T-helper 22 cell (primary cell): ENCODE data around the gene HACD4.
A peak's percentile ranks its signal among the peaks of the same experiment; 100 is the strongest.

ENCODE experiments used
- DNase-seq: peaks from one replicate; pipeline ENCODE4 v3.0.0-alpha.2; 2020; ENCODE audit warnings: low read depth

HACD4 gene

GRCh38 chr9:21031091-21031807 is at the start of gene HACD4:
HACD4 (minus strand) TSS chr9:21031640; CDS start chr9:21031590, 50 bp downstream.
- DNase-seq, result peak; percentile 53

GRCh38 chr9:21080793-21081192 is 49.4 kb upstream of the HACD4 start:
- no peak for DNase-seq

GRCh38 chr9:21078702-21079101 is 47.3 kb upstream of the HACD4 start:
- DNase-seq, result no peak

GRCh38 chr9:21077781-21078180 is 46.3 kb upstream of the HACD4 start, which contains the start of gene IFNB1:
IFNB1 (minus strand) TSS chr9:21077942; CDS start chr9:21077869, 73 bp downstream.
- no peak for DNase-seq

- no peak for DNase-seq
Observed at GRCh38 chr9:21075484-21075883, 44.0 kb upstream of the HACD4 start.

GRCh38 chr9:21070906-21071305 is 39.5 kb upstream of the HACD4 start:
- no peak for DNase-seq

- DNase-seq, result no peak
Observed at GRCh38 chr9:21070171-21070571, 38.7 kb upstream of the HACD4 start.

- DNase-seq, result no peak
Observed at GRCh38 chr9:21060919-21061561, 29.6 kb upstream of the HACD4 start.

GRCh38 chr9:21056931-21057330 is 25.5 kb upstream of the HACD4 start:
- DNase-seq, result no peak

GRCh38 chr9:21053851-21054250 is 22.4 kb upstream of the HACD4 start:
- no peak for DNase-seq

GRCh38 chr9:21047281-21047691 is 15.8 kb upstream of the HACD4 start:
- DNase-seq, result no peak

- DNase-seq, result no peak
Observed at GRCh38 chr9:21043841-21044240, 12.4 kb upstream of the HACD4 start.

GRCh38 chr9:21042466-21042865 is 11.0 kb upstream of the HACD4 start:
- no peak for DNase-seq

GRCh38 chr9:21039302-21039701 is 7.9 kb upstream of the HACD4 start:
- no peak for DNase-seq

GRCh38 chr9:21037278-21037677 is 5.8 kb upstream of the HACD4 start:
- DNase-seq, result no peak

GRCh38 chr9:21031808-21032183 is 356 bp upstream of the HACD4 start:
- no peak for DNase-seq

- no peak for DNase-seq
Observed at GRCh38 chr9:21030389-21031035, 928 bp downstream of the HACD4 start.

GRCh38 chr9:21029661-21030060 is 1.8 kb downstream of the HACD4 start:
- no peak for DNase-seq

- no peak for DNase-seq
Observed at GRCh38 chr9:21028466-21028865, 3.0 kb downstream of the HACD4 start.

GRCh38 chr9:21027295-21027694 is 4.1 kb downstream of the HACD4 start:
- no peak for DNase-seq

GRCh38 chr9:21023861-21024260 is 7.6 kb downstream of the HACD4 start:
- DNase-seq, result no peak

GRCh38 chr9:21018177-21018576 is 13.3 kb downstream of the HACD4 start:
- no peak for DNase-seq
